MM.1S (cell line): Measurements from ENCODE around the gene C2orf78.
"Not testable (repeated sequence)": the region's sequence is repeated elsewhere in the genome, so short reads cannot be mapped to it uniquely, and the experiment has no call there.

ENCODE experiments used
- DNase-seq: peaks from one replicate; pipeline ENCODE4 v3.0.0-alpha.2; 2015
- H2AFZ ChIP-seq: fragments of 300-600 bp; sonication (generic); 2 replicates; pipeline ENCODE4 v1.6.0; 2016; ENCODE audit warnings: antibody characterized with exemption, low read length
- H3F3A ChIP-seq: fragments of 300-600 bp; sonication (generic); 2 replicates; pipeline ENCODE4 v1.6.1; 2016; ENCODE audit warnings: mild to moderate bottlenecking, antibody characterized with exemption, low read length, moderate library complexity, mixed read lengths; ENCODE audit not compliant: insufficient read depth
- H3K27ac ChIP-seq: fragments of 300-600 bp; sonication (generic); 2 replicates; pipeline ENCODE4 v1.5.1; 2016; ENCODE audit warnings: mild to moderate bottlenecking, low read length
- H3K27me3 ChIP-seq: fragments of 300-600 bp; sonication (generic); replicated peaks from 2 replicates; pipeline ENCODE4 v1.6.0; 2016; ENCODE audit warnings: low read length; ENCODE audit not compliant: insufficient read depth
- H3K36me3 ChIP-seq: fragments of 300-600 bp; sonication (generic); replicated peaks from 2 replicates; pipeline ENCODE4 v1.6.1; 2016; ENCODE audit warnings: mild to moderate bottlenecking, low read length, mixed read lengths; ENCODE audit not compliant: insufficient read depth
- H3K4me1 ChIP-seq: fragments of 300-600 bp; sonication (generic); 2 replicates; pipeline ENCODE4 v1.6.1; 2016; ENCODE audit warnings: low read length, mixed read lengths
- H3K4me2 ChIP-seq: fragments of 300-600 bp; sonication (generic); 2 replicates; pipeline ENCODE4 v1.6.0; 2016; ENCODE audit warnings: low read depth, low read length
- H3K4me3 ChIP-seq: fragments of 300-600 bp; sonication (generic); 2 replicates; pipeline ENCODE4 v1.5.1; 2016; ENCODE audit warnings: low read length, mixed read lengths
- H3K79me2 ChIP-seq: fragments of 300-600 bp; sonication (generic); 2 replicates; pipeline ENCODE4 v1.6.1; 2016; ENCODE audit warnings: mixed run types, low read length, mixed read lengths
- H3K9ac ChIP-seq: fragments of 300-600 bp; sonication (generic); 2 replicates; pipeline ENCODE4 v1.6.1; 2016; ENCODE audit warnings: low read length, mixed read lengths
- H3K9me2 ChIP-seq: fragments of 300-600 bp; sonication (generic); replicated peaks from 2 replicates; pipeline ENCODE4 v1.6.1; 2016; ENCODE audit warnings: mild to moderate bottlenecking, low read length, mixed read lengths; ENCODE audit not compliant: insufficient read depth
- H3K9me3 ChIP-seq: fragments of 300-600 bp; sonication (generic); replicated peaks from 2 replicates; pipeline ENCODE4 v1.6.1; 2016; ENCODE audit warnings: mild to moderate bottlenecking, low read length, mixed read lengths; ENCODE audit not compliant: insufficient read depth
- H4K20me1 ChIP-seq: fragments of 300-600 bp; sonication (generic); 2 replicates; pipeline ENCODE4 v1.6.1; 2016; ENCODE audit warnings: mild to moderate bottlenecking, low read length, moderate library complexity, mixed read lengths; ENCODE audit not compliant: insufficient read depth
- CTCF ChIP-seq: fragments of 300-600 bp; sonication (generic); IDR thresholded peaks from 2 replicates; pipeline ENCODE4 v1.5.1; 2016; ENCODE audit warnings: antibody characterized with exemption, low read length, mixed read lengths
- EZH2 ChIP-seq: fragments of 300-600 bp; sonication (generic); optimal IDR thresholded peaks from 2 replicates; pipeline ENCODE3; 2017; ENCODE audit warnings: low read depth, mild to moderate bottlenecking, antibody characterized with exemption, low read length, mixed read lengths
- EZH2phosphoT487 ChIP-seq: fragments of 300-600 bp; sonication (generic); IDR thresholded peaks from 2 replicates; pipeline ENCODE4 v1.6.1; 2018; ENCODE audit warnings: antibody characterized with exemption, low read length

C2orf78 gene

GRCh38 chr2:73746877-73747208 is 37.1 kb upstream of the C2orf78 start:
- no peaks in the 10 kb centered on the region for H3K36me3 ChIP-seq
- H3K4me1 ChIP-seq, result no peaks in the 10 kb centered on the region
- no peak for DNase-seq
- H3K27ac ChIP-seq, result no peak overlapping the region
- H3K9me3 ChIP-seq, result no peaks in the 10 kb centered on the region
- H3K9ac ChIP-seq, result no peak overlapping the region
- no peak overlapping the region for H2AFZ ChIP-seq
- no peak overlapping the region for H3K4me3 ChIP-seq
- no peaks in the 10 kb centered on the region for H3K9me2 ChIP-seq
- no peaks in the 10 kb centered on the region for H3K27me3 ChIP-seq
- H4K20me1 ChIP-seq, result no peaks in the 10 kb centered on the region
- H3K79me2 ChIP-seq, result no peaks in the 10 kb centered on the region
- TF ChIP-seq EZH2phosphoT487, result no peak
- TF ChIP-seq EZH2, result no peak
- TF ChIP-seq CTCF, result no peak
- H3K4me2 ChIP-seq, result no peak overlapping the region
- no peaks in the 10 kb centered on the region for H3F3A ChIP-seq

GRCh38 chr2:73749314-73749713 is 34.7 kb upstream of the C2orf78 start:
- Histone ChIP-seq H2AFZ (no peak overlapping the region), H3K4me3 (no peak overlapping the region), H3F3A (no peaks in the 10 kb centered on the region), H3K79me2 (no peaks in the 10 kb centered on the region), H3K9me3 (no peaks in the 10 kb centered on the region), H3K9ac (no peak overlapping the region), H3K27ac (no peak overlapping the region), H3K4me1 (no peaks in the 10 kb centered on the region), H3K9me2 (no peaks in the 10 kb centered on the region), H3K4me2 (no peak overlapping the region), H3K27me3 (no peaks in the 10 kb centered on the region), H3K36me3 (no peaks in the 10 kb centered on the region), H4K20me1 (no peaks in the 10 kb centered on the region)
- TF ChIP-seq EZH2phosphoT487 (no peak), CTCF (no peak), EZH2 (no peak)
- DNase-seq, result no peak

- H3K79me2 ChIP-seq, H3K27ac ChIP-seq, H3K4me3 ChIP-seq, DNase-seq, H3K9me3 ChIP-seq, H3K36me3 ChIP-seq, H3K27me3 ChIP-seq, H3F3A ChIP-seq, H3K4me2 ChIP-seq, H2AFZ ChIP-seq, H4K20me1 ChIP-seq, H3K4me1 ChIP-seq, H3K9me2 ChIP-seq, H3K9ac ChIP-seq: not testable (repeated sequence)
Observed at GRCh38 chr2:73754332-73754731, 29.7 kb upstream of the C2orf78 start.

- DNase-seq, result no peak
- TF ChIP-seq EZH2 (no peak), EZH2phosphoT487 (no peak), CTCF (no peak)
Observed at GRCh38 chr2:73759285-73759764, 24.7 kb upstream of the C2orf78 start.

More at GRCh38 chr2:73759285-73759764, 24.7 kb upstream of the C2orf78 start:
- Histone ChIP-seq H3K27me3 (no peaks in the 10 kb centered on the region), H3K4me2 (no peak overlapping the region), H4K20me1 (no peaks in the 10 kb centered on the region), H3K27ac (no peak overlapping the region), H3F3A (no peaks in the 10 kb centered on the region), H3K9ac (no peak overlapping the region), H3K9me2 (no peaks in the 10 kb centered on the region), H3K4me1 (no peaks in the 10 kb centered on the region), H2AFZ (no peak overlapping the region), H3K36me3 (no peaks in the 10 kb centered on the region; the same call in 1 of the 2 replicates), H3K9me3 (no peaks in the 10 kb centered on the region), H3K79me2 (no peaks in the 10 kb centered on the region), H3K4me3 (no peak overlapping the region)
